SU-DHL-6 (cell line): ENCODE results near the gene EXOC6.

ENCODE experiments used
- H2AFZ ChIP-seq: fragments of 200-600 bp; sonication (generic); 2 replicates; pipeline ENCODE4 v1.6.1; 2014; ENCODE audit warnings: low read depth, mild to moderate bottlenecking, moderate library complexity, mixed read lengths, antibody characterized with exemption, low read length; ENCODE audit not compliant: severe bottlenecking
- H3F3A ChIP-seq: fragments of 200-600 bp; shearing (Covaris generic); 2 replicates; pipeline ENCODE4 v1.6.0; 2016; ENCODE audit warnings: antibody characterized with exemption, mild to moderate bottlenecking; ENCODE audit not compliant: insufficient read depth
- H3K27ac ChIP-seq: fragments of 200-600 bp; sonication (generic); 2 replicates; pipeline ENCODE4 v1.5.1; 2016; ENCODE audit warnings: low read depth, mild to moderate bottlenecking, low read length, moderate library complexity, mixed read lengths
- H3K27me3 ChIP-seq: fragments of 200-600 bp; sonication (generic), shearing (Covaris generic); 2 replicates; pipeline ENCODE4 v1.6.0; 2014; ENCODE audit warnings: mild to moderate bottlenecking, low read length
- H3K36me3 ChIP-seq: fragments of 200-600 bp; sonication (generic); 2 replicates; pipeline ENCODE4 v1.6.1; 2014; ENCODE audit warnings: mild to moderate bottlenecking, low read length, mixed read lengths
- H3K4me2 ChIP-seq: fragments of 300-600, 200-600 bp; shearing (Covaris generic), sonication (generic); 2 replicates; pipeline ENCODE4 v1.6.0; 2014; ENCODE audit warnings: low read length, low read depth, mild to moderate bottlenecking; ENCODE audit not compliant: poor library complexity, severe bottlenecking
- H3K4me3 ChIP-seq: fragments of 200-600 bp; sonication (generic); 2 replicates; pipeline ENCODE4 v1.5.1; 2014; ENCODE audit warnings: antibody characterized with exemption, low read length, mild to moderate bottlenecking, mixed read lengths; ENCODE audit not compliant: insufficient read depth, poor library complexity, severe bottlenecking
- H3K79me2 ChIP-seq: fragments of 200-600 bp; sonication (generic); 2 replicates; pipeline ENCODE4 v1.6.1; 2014; ENCODE audit warnings: mild to moderate bottlenecking, low read length, moderate library complexity; ENCODE audit not compliant: insufficient read depth
- H3K9ac ChIP-seq: fragments of 200-600 bp; sonication (generic); 2 replicates; pipeline ENCODE4 v1.7.0; 2014; ENCODE audit warnings: mild to moderate bottlenecking, low read length
- H3K9me2 ChIP-seq: fragments of 200-600 bp; sonication (generic); replicated peaks from 2 replicates; pipeline ENCODE4 v1.6.1; 2014; ENCODE audit warnings: low read length; ENCODE audit not compliant: insufficient read depth
- H3K9me3 ChIP-seq: fragments of 200-600 bp; sonication (generic); 2 replicates; pipeline ENCODE4 v1.6.1; 2014; ENCODE audit warnings: low read length, mixed read lengths; ENCODE audit not compliant: insufficient read depth
- H4K20me1 ChIP-seq: fragments of 200-600 bp; sonication (generic); 2 replicates; pipeline ENCODE4 v1.6.1; 2014; ENCODE audit warnings: low read depth, mild to moderate bottlenecking, antibody characterized with exemption, low read length, moderate library complexity, mixed read lengths
- EZH2phosphoT487 ChIP-seq: fragments of 200-600 bp; sonication (generic), shearing (Covaris generic); conservative IDR thresholded peaks from 2 replicates; pipeline ENCODE4 v1.6.1; 2018; ENCODE audit warnings: mild to moderate bottlenecking, antibody characterized with exemption, low read length, moderate library complexity, mixed read lengths
- TF ChIP-seq, protein P1 (sequence below): fragments of 200-600 bp; sonication (generic); IDR thresholded peaks from one replicate; pipeline ENCODE4 v1.5.1; 2017; ENCODE audit warnings: antibody characterized with exemption, mild to moderate bottlenecking, low read length, moderate library complexity; ENCODE audit not compliant: insufficient read depth, poor library complexity, severe bottlenecking

EXOC6 gene

DNA sequence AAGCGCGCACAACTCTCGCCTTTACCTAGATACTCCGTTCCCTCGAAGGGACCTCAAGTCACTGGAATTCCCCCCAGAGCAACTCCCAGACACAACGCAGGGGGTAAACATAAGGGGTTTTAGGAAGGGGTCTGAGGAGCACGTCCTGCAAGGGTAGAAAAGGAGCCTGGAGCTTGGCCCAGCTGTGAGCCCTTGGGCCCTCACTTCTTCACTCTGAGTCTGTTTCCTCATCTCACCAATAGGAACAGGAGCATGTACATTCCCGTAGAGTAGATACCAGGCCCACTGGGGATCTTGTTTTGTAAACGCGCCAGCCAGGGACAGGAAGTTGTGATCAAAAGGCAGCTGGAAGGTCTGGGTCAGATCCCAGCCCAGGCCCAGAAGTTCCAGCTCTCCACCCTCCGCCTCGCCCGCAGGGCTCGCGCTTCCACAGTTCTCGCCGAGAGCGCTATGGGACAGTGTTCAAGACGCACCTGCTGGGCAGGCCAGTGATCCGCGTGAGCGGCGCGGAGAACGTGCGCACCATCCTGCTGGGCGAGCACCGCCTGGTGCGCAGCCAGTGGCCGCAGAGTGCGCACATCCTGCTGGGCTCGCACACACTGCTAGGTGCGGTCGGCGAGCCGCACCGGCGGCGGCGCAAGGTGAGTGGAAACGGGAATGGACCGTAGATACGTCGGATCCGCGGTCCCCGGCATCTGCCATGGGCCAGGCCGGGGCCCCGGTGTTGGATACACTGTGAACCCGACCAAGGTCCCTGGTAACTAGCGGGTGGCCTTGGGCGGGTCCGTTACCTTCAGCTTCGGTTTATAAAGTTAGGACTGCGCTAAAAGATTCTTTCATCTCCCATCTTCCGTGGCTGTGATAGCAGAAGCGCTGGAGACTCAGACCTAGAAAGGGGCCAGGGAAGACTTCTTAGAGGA lies 213.5 kb downstream of the EXOC6 start:
- H2AFZ ChIP-seq, result no peak overlapping the region
- no peak for TF ChIP-seq EZH2phosphoT487
- TF ChIP-seq, protein P1, sequence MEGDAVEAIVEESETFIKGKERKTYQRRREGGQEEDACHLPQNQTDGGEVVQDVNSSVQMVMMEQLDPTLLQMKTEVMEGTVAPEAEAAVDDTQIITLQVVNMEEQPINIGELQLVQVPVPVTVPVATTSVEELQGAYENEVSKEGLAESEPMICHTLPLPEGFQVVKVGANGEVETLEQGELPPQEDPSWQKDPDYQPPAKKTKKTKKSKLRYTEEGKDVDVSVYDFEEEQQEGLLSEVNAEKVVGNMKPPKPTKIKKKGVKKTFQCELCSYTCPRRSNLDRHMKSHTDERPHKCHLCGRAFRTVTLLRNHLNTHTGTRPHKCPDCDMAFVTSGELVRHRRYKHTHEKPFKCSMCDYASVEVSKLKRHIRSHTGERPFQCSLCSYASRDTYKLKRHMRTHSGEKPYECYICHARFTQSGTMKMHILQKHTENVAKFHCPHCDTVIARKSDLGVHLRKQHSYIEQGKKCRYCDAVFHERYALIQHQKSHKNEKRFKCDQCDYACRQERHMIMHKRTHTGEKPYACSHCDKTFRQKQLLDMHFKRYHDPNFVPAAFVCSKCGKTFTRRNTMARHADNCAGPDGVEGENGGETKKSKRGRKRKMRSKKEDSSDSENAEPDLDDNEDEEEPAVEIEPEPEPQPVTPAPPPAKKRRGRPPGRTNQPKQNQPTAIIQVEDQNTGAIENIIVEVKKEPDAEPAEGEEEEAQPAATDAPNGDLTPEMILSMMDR, result no peak
- H3K9me3 ChIP-seq, result no peaks in the 10 kb centered on the region
- H3K9me2 ChIP-seq, result no peaks in the 10 kb centered on the region
- no peaks in the 10 kb centered on the region for H3K79me2 ChIP-seq
- no peak overlapping the region for H3K4me2 ChIP-seq
- no peaks in the 10 kb centered on the region for H3K27me3 ChIP-seq
- no peak overlapping the region for H3K4me3 ChIP-seq
- H4K20me1 ChIP-seq, result no peaks in the 10 kb centered on the region
- no peak overlapping the region for H3K27ac ChIP-seq
- H3K36me3 ChIP-seq, result 0 out of 2 replicates have a peak, but pooled peaks cover 2% of the 10 kb centered on the region
- no peaks in the 10 kb centered on the region for H3F3A ChIP-seq
- no peak overlapping the region for H3K9ac ChIP-seq

DNA sequence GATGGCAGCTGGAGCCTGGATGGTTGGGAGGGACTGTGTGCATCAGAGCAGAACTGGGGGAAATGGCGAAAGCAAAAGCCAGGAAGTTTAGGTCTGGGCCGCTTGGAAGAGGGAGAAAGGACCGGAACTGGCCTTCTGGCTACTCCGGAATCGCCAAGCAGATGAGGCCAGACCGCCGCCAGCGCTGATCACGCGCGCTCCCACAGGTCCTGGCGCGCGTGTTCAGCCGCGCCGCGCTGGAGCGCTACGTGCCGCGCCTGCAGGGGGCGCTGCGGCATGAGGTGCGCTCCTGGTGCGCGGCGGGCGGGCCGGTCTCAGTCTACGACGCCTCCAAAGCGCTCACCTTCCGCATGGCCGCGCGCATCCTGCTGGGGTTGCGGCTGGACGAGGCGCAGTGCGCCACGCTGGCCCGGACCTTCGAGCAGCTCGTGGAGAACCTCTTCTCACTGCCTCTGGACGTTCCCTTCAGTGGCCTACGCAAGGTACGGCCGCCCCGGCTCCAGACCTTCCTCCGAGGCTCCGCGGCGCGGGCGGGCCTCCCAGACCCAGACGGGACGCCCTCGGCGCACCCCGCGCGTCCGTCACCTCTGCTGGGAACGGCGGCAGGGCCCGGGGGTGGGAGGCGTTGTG lies 214.3 kb downstream of the EXOC6 start:
- Histone ChIP-seq H3K9me2 (no peaks in the 10 kb centered on the region), H3K4me2 (no peak overlapping the region), H3K9ac (no peak overlapping the region), H4K20me1 (no peaks in the 10 kb centered on the region), H3K27me3 (no peaks in the 10 kb centered on the region), H3K27ac (no peak overlapping the region), H3K36me3 (0 out of 2 replicates have a peak, but pooled peaks cover 2% of the 10 kb centered on the region), H3K4me3 (no peak overlapping the region), H3K79me2 (no peaks in the 10 kb centered on the region), H3F3A (no peaks in the 10 kb centered on the region), H2AFZ (no peak overlapping the region), H3K9me3 (no peaks in the 10 kb centered on the region)
- TF ChIP-seq, protein P1, result no peak
- no peak for TF ChIP-seq EZH2phosphoT487

DNA sequence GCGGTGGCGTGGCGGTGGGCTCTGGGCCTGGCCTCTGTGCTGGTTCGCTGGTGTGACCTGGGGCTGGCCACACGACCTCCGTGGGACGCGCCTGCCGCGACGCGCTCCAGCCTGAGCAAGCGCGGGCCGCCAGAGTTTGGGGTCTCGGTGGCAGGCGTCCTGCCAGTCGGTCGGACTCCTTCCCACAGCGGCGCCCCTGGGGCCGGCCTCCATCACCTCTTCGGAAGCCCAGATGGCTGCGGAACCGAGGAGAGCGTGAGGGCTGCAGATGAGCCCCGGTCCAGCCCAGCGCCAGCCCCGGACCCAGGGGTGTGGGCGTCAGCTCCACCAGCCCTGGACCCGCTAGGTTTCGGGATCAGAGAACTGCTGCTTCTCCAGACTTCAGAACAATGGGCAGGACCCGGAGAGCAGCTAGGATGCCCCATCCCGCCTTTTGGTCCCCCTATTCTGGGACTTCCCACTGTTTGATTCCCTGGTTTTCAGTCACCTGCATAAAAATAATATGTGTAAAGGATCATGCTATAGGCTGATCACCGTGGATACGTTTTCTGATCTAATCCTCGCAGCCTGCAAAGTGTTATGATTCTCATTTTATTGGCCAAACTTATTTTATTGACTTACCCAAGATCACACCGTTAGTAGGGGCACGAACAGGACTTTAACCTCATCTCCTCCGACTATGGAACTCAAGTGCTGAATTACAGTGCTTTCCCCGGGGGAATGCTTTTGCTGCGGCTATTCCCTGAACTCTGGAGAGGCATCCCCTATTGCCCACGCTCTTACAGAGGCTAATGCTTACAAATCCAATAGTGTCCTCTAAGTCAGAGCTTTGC lies 215.0 kb downstream of the EXOC6 start:
- H3K4me3 ChIP-seq, result no peak overlapping the region
- no peaks in the 10 kb centered on the region for H3F3A ChIP-seq
- no peak overlapping the region for H2AFZ ChIP-seq
- TF ChIP-seq EZH2phosphoT487, result no peak
- TF ChIP-seq, protein P1, result no peak
- no peaks in the 10 kb centered on the region for H3K9me2 ChIP-seq
- H3K9ac ChIP-seq, result no peak overlapping the region
- no peaks in the 10 kb centered on the region for H4K20me1 ChIP-seq
- H3K36me3 ChIP-seq, result 0 out of 2 replicates have a peak, but pooled peaks cover 2% of the 10 kb centered on the region
- H3K79me2 ChIP-seq, result no peaks in the 10 kb centered on the region
- no peak overlapping the region for H3K4me2 ChIP-seq
- no peak overlapping the region for H3K27ac ChIP-seq
- no peaks in the 10 kb centered on the region for H3K27me3 ChIP-seq
- no peaks in the 10 kb centered on the region for H3K9me3 ChIP-seq
